Stimulated activated effector memory CD8-positive, alpha-beta T cell treated with anti-CD3 and anti-CD28 coated beads, Interleukin-12 subunit alpha, Interleukin-12 subunit beta, amount 100 ng/mL, for 72 hours (primary cell): Measurements from ENCODE around the gene SAMMSON.

ENCODE experiments used
- ATAC-seq: fragments of 150-1000 bp; cut with Tn5 transposase; 2 replicates; pipeline ENCODE4 v1.10.0; 2021
- DNase-seq, 2 donors: peaks; one replicate each; pipeline ENCODE4 v3.0.0; 2021 to 2022; ENCODE audit warnings: low spot score in 2 of 2
- H3K27ac Mint-ChIP-seq: one replicate; pipeline ENCODE4 v1.8.0; 2022; ENCODE audit warnings: mild to moderate bottlenecking, mixed read lengths
- H3K36me3 Mint-ChIP-seq: one replicate; pipeline ENCODE4 v1.8.0; 2022; ENCODE audit warnings: mild to moderate bottlenecking, mixed read lengths
- H3K4me1 Mint-ChIP-seq: one replicate; pipeline ENCODE4 v1.8.0; 2022; ENCODE audit warnings: mixed read lengths
- H3K4me3 Mint-ChIP-seq: one replicate; pipeline ENCODE4 v1.8.0; 2022; ENCODE audit warnings: mild to moderate bottlenecking, mixed read lengths
- H3K9me3 Mint-ChIP-seq: one replicate; pipeline ENCODE4 v1.8.0; 2022; ENCODE audit warnings: mixed read lengths

The SAMMSON gene

GRCh38 chr3:69997631-69998307 lies 1.8 kb upstream of the SAMMSON start:
- Mint-ChIP-seq H3K9me3 (peaks cover 6% of the 10 kb centered on the region), H3K4me1 (no peaks in the 10 kb centered on the region), H3K36me3 (no peaks in the 10 kb centered on the region), H3K4me3 (no peak overlapping the region), H3K27ac (no peak overlapping the region)
- no peak for ATAC-seq
- DNase-seq, result no peak

GRCh38 chr3:69998759-69999139 lies 784 bp upstream of the SAMMSON start:
- Mint-ChIP-seq H3K36me3 (no peaks in the 10 kb centered on the region), H3K4me3 (no peak overlapping the region), H3K27ac (no peak overlapping the region)

GRCh38 chr3:70000028-70000410 lies 486 bp downstream of the SAMMSON start:
- H3K4me1 Mint-ChIP-seq, result no peaks in the 10 kb centered on the region
- ATAC-seq, result no peak
- peaks cover 6% of the 10 kb centered on the region for H3K9me3 Mint-ChIP-seq
- DNase-seq, result no peak
- no peak overlapping the region for H3K27ac Mint-ChIP-seq
- no peak overlapping the region for H3K4me3 Mint-ChIP-seq
- no peaks in the 10 kb centered on the region for H3K36me3 Mint-ChIP-seq

More at GRCh38 chr3:69998759-69999139, 784 bp upstream of the SAMMSON start:
- Mint-ChIP-seq H3K4me1 (no peaks in the 10 kb centered on the region), H3K9me3 (peaks cover 6% of the 10 kb centered on the region)
- ATAC-seq, result no peak
- DNase-seq, result no peak

- Mint-ChIP-seq H3K36me3 (no peaks in the 10 kb centered on the region), H3K9me3 (peaks cover 6% of the 10 kb centered on the region), H3K4me3 (no peak overlapping the region), H3K4me1 (no peaks in the 10 kb centered on the region), H3K27ac (no peak overlapping the region)
- ATAC-seq, result no peak
- DNase-seq, result no peak
These were observed 1.1 kb downstream of the SAMMSON start for GRCh38 chr3:70000563-70001081.

GRCh38 chr3:70003119-70003518 lies 3.6 kb downstream of the SAMMSON start:
- H3K4me3 Mint-ChIP-seq, result no peak overlapping the region
- no peaks in the 10 kb centered on the region for H3K36me3 Mint-ChIP-seq
- no peaks in the 10 kb centered on the region for H3K4me1 Mint-ChIP-seq
- H3K27ac Mint-ChIP-seq, result no peak overlapping the region
- DNase-seq (no peak), ATAC-seq (no peak)
- H3K9me3 Mint-ChIP-seq, result peaks cover 6% of the 10 kb centered on the region

GRCh38 chr3:70006089-70006488 lies 6.6 kb downstream of the SAMMSON start:
- no peaks in the 10 kb centered on the region for H3K36me3 Mint-ChIP-seq
- H3K27ac Mint-ChIP-seq, result no peak overlapping the region
- no peaks in the 10 kb centered on the region for H3K4me1 Mint-ChIP-seq
- H3K4me3 Mint-ChIP-seq, result no peak overlapping the region
- ATAC-seq, result no peak
- DNase-seq, result no peak
- H3K9me3 Mint-ChIP-seq, result peaks cover 3% of the 10 kb centered on the region

- Mint-ChIP-seq H3K36me3 (no peaks in the 10 kb centered on the region), H3K9me3 (peaks cover 3% of the 10 kb centered on the region), H3K4me1 (no peaks in the 10 kb centered on the region), H3K27ac (no peak overlapping the region), H3K4me3 (no peak overlapping the region)
- ATAC-seq (no peak), DNase-seq (no peak)
These were observed 10.8 kb downstream of the SAMMSON start for GRCh38 chr3:70010346-70010745.

GRCh38 chr3:70011582-70011981 lies 12.0 kb downstream of the SAMMSON start:
- Mint-ChIP-seq H3K4me1 (no peaks in the 10 kb centered on the region), H3K4me3 (no peak overlapping the region), H3K9me3 (peaks cover 3% of the 10 kb centered on the region), H3K27ac (no peak overlapping the region), H3K36me3 (no peaks in the 10 kb centered on the region)
- ATAC-seq (no peak), DNase-seq (no peak)

- ATAC-seq, result no peak
- H3K4me3 Mint-ChIP-seq, result no peak overlapping the region
These were observed 21.6 kb downstream of the SAMMSON start for GRCh38 chr3:70020906-70021660.

GRCh38 chr3:70028361-70028760 lies 28.8 kb downstream of the SAMMSON start:
- Mint-ChIP-seq H3K4me3 (no peak overlapping the region), H3K27ac (no peak overlapping the region), H3K36me3 (no peaks in the 10 kb centered on the region), H3K4me1 (no peaks in the 10 kb centered on the region), H3K9me3 (peaks cover 9% of the 10 kb centered on the region)
- ATAC-seq, result no peak
- no peak for DNase-seq

More at GRCh38 chr3:70020906-70021660, 21.6 kb downstream of the SAMMSON start:
- H3K36me3 Mint-ChIP-seq, result no peaks in the 10 kb centered on the region
- no peak for DNase-seq
- H3K27ac Mint-ChIP-seq, result no peak overlapping the region
- H3K4me1 Mint-ChIP-seq, result no peaks in the 10 kb centered on the region
- H3K9me3 Mint-ChIP-seq, result peaks cover 6% of the 10 kb centered on the region

GRCh38 chr3:70038693-70039092 lies 39.2 kb downstream of the SAMMSON start:
- peaks cover 7% of the 10 kb centered on the region for H3K9me3 Mint-ChIP-seq

GRCh38 chr3:70040386-70040785 lies 40.9 kb downstream of the SAMMSON start:
- Mint-ChIP-seq H3K4me3 (no peak overlapping the region), H3K36me3 (no peaks in the 10 kb centered on the region), H3K27ac (no peak overlapping the region), H3K9me3 (peaks cover 7% of the 10 kb centered on the region), H3K4me1 (no peaks in the 10 kb centered on the region)
- ATAC-seq (no peak), DNase-seq (no peak)

More at GRCh38 chr3:70038693-70039092, 39.2 kb downstream of the SAMMSON start:
- Mint-ChIP-seq H3K4me3 (no peak overlapping the region), H3K36me3 (no peaks in the 10 kb centered on the region), H3K27ac (no peak overlapping the region), H3K4me1 (no peaks in the 10 kb centered on the region)
- DNase-seq, result no peak
- ATAC-seq, result no peak

GRCh38 chr3:70042641-70043040 lies 43.1 kb downstream of the SAMMSON start:
- Mint-ChIP-seq H3K27ac (no peak overlapping the region), H3K4me3 (no peak overlapping the region), H3K4me1 (no peaks in the 10 kb centered on the region), H3K36me3 (no peaks in the 10 kb centered on the region), H3K9me3 (peaks cover 7% of the 10 kb centered on the region)
- DNase-seq, result no peak
- no peak for ATAC-seq

GRCh38 chr3:70049761-70050160 lies 50.2 kb downstream of the SAMMSON start:
- no peaks in the 10 kb centered on the region for H3K4me1 Mint-ChIP-seq
- ATAC-seq (no peak), DNase-seq (no peak)
- H3K9me3 Mint-ChIP-seq, result no peaks in the 10 kb centered on the region
- no peak overlapping the region for H3K27ac Mint-ChIP-seq
- no peaks in the 10 kb centered on the region for H3K36me3 Mint-ChIP-seq
- H3K4me3 Mint-ChIP-seq, result no peak overlapping the region

GRCh38 chr3:70053293-70053692 lies 53.8 kb downstream of the SAMMSON start:
- Mint-ChIP-seq H3K9me3 (no peaks in the 10 kb centered on the region), H3K4me1 (no peaks in the 10 kb centered on the region), H3K36me3 (no peaks in the 10 kb centered on the region), H3K4me3 (no peak overlapping the region), H3K27ac (no peak overlapping the region)
- ATAC-seq, result peak; percentile 26
- DNase-seq, result no peak

- DNase-seq (no peak), ATAC-seq (no peak)
- no peak overlapping the region for H3K27ac Mint-ChIP-seq
- no peaks in the 10 kb centered on the region for H3K4me1 Mint-ChIP-seq
- no peak overlapping the region for H3K4me3 Mint-ChIP-seq
- no peaks in the 10 kb centered on the region for H3K9me3 Mint-ChIP-seq
- no peaks in the 10 kb centered on the region for H3K36me3 Mint-ChIP-seq
These were observed 56.5 kb downstream of the SAMMSON start for GRCh38 chr3:70056081-70056480.
